Smooth muscle cell (in vitro differentiated cells): ENCODE measurements around the gene GNAQ. TPM values are rescaled to one million over a fixed set of nuclear protein-coding genes. Genes with fewer than 3 reads are reported as not detected.

ENCODE experiments used
- DNase-seq: peaks from one replicate; lab custom pipeline; 2025; ENCODE audit not compliant: unreplicated experiment; lab: John Stamatoyannopoulos, UW
- H2AFZ ChIP-seq: fragments of 200-600 bp; sonication (generic); 2 replicates; pipeline ENCODE4 v1.6.0; 2016; ENCODE audit warnings: antibody characterized with exemption, low read depth, mild to moderate bottlenecking
- H3F3A ChIP-seq: fragments of 200-600 bp; sonication (generic); 2 replicates; pipeline ENCODE4 v1.6.0; 2017; ENCODE audit warnings: antibody characterized with exemption, low read depth
- H3K27ac ChIP-seq: fragments of 200-600 bp; sonication (generic); 2 replicates; pipeline ENCODE4 v1.5.1; 2016; ENCODE audit warnings: low read depth, mild to moderate bottlenecking
- H3K27me3 ChIP-seq: fragments of 200-600 bp; sonication (generic); 2 replicates; pipeline ENCODE4 v1.6.1; 2016; ENCODE audit warnings: low read depth, mild to moderate bottlenecking
- H3K36me3 ChIP-seq: fragments of 200-600 bp; sonication (generic); 2 replicates; pipeline ENCODE4 v1.5.1; 2016; ENCODE audit warnings: low read depth
- H3K4me1 ChIP-seq: fragments of 200-600 bp; sonication (generic); 2 replicates; pipeline ENCODE4 v1.5.1; 2016; ENCODE audit warnings: low read depth
- H3K4me2 ChIP-seq: fragments of 200-600 bp; sonication (generic); 2 replicates; pipeline ENCODE4 v1.6.0; 2016; ENCODE audit warnings: mild to moderate bottlenecking
- H3K4me3 ChIP-seq: fragments of 200-600 bp; sonication (generic); 2 replicates; pipeline ENCODE4 v1.5.1; 2016; ENCODE audit warnings: mild to moderate bottlenecking
- H3K79me2 ChIP-seq: fragments of 200-600 bp; sonication (generic); 2 replicates; pipeline ENCODE4 v1.6.0; 2016; ENCODE audit warnings: low read depth, mild to moderate bottlenecking
- H3K9ac ChIP-seq: fragments of 200-600 bp; sonication (generic); 2 replicates; pipeline ENCODE4 v1.6.0; 2016; ENCODE audit warnings: low read depth
- H3K9me3 ChIP-seq: fragments of 200-600 bp; sonication (generic); replicated peaks from 2 replicates; pipeline ENCODE4 v1.5.1; 2016; ENCODE audit warnings: low read depth
- H4K20me1 ChIP-seq: fragments of 200-600 bp; sonication (generic); 2 replicates; pipeline ENCODE4 v1.6.0; 2016; ENCODE audit warnings: low read depth
- WGBS: methylation state at CpG from one replicate; pipeline ENCODE4 v1.1.7; 2016; ENCODE audit warnings: low lambda C conversion rate; 5-methylcytosine and 5-hydroxymethylcytosine counted together
- polyA plus RNA-seq: library from polyadenylated mRNA; unstranded; fragments of >200 nt; fragmentation: Nextera tagmentation; extraction: Ambion mirVana; gene quantifications from 2 replicates; pipeline ENCODE4 v1.2.1, GENCODE V29; 2016
- total RNA-seq: library from RNA; depleted of rRNA; stranded (reverse); fragments of >200 nt; gene quantifications from 2 replicates; pipeline ENCODE4 v1.2.3, GENCODE V29; 2014
- TF ChIP-seq, protein P1 (sequence below): fragments of 200-600 bp; sonication (generic); IDR thresholded peaks from 2 replicates; pipeline ENCODE4 v1.5.1; 2017; ENCODE audit warnings: borderline replicate concordance, mild to moderate bottlenecking, antibody characterized with exemption; ENCODE audit not compliant: insufficient read depth, poor library complexity, severe bottlenecking

The GNAQ gene
- total and polyA plus RNA-seq, 2 experiments from 2014 or later: 12.5 to 41.4 TPM

DNA sequence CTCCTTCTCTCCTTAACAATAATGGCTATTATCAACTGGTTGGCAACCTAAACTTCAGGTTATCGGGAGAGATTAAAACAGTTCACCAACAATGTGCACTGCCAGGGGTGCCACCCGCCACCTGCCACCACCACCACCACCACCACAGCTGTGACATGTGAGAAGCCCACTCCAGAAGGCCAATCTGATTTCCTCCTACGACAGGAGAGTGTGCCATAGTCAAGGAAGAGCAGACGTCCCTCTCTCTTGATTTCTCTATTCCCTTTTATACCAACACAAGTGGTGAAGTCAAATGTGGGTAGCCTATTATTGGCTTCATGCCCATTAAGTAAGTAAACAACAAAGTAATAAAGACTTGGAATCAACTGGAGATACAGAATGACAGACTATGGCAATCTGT, 22.4 kb downstream of the GNAQ start:
- Histone ChIP-seq H3K9me3 (no peaks in the 10 kb centered on the region), H3K27me3 (no peaks in the 10 kb centered on the region), H3F3A (peaks cover 3% of the 10 kb centered on the region), H3K27ac (no peak overlapping the region), H3K4me2 (no peak overlapping the region), H3K9ac (no peak overlapping the region), H3K4me3 (no peak overlapping the region), H3K36me3 (no peaks in the 10 kb centered on the region), H3K4me1 (peaks cover 8% of the 10 kb centered on the region), H4K20me1 (peaks cover 99% of the 10 kb centered on the region), H3K79me2 (peaks cover 95% of the 10 kb centered on the region), H2AFZ (no peak overlapping the region)
- no peak for DNase-seq
- WGBS: 97% methylated on average over 4 of the region's 4 CpGs
- TF ChIP-seq, protein P1, sequence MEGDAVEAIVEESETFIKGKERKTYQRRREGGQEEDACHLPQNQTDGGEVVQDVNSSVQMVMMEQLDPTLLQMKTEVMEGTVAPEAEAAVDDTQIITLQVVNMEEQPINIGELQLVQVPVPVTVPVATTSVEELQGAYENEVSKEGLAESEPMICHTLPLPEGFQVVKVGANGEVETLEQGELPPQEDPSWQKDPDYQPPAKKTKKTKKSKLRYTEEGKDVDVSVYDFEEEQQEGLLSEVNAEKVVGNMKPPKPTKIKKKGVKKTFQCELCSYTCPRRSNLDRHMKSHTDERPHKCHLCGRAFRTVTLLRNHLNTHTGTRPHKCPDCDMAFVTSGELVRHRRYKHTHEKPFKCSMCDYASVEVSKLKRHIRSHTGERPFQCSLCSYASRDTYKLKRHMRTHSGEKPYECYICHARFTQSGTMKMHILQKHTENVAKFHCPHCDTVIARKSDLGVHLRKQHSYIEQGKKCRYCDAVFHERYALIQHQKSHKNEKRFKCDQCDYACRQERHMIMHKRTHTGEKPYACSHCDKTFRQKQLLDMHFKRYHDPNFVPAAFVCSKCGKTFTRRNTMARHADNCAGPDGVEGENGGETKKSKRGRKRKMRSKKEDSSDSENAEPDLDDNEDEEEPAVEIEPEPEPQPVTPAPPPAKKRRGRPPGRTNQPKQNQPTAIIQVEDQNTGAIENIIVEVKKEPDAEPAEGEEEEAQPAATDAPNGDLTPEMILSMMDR: no peak

DNA sequence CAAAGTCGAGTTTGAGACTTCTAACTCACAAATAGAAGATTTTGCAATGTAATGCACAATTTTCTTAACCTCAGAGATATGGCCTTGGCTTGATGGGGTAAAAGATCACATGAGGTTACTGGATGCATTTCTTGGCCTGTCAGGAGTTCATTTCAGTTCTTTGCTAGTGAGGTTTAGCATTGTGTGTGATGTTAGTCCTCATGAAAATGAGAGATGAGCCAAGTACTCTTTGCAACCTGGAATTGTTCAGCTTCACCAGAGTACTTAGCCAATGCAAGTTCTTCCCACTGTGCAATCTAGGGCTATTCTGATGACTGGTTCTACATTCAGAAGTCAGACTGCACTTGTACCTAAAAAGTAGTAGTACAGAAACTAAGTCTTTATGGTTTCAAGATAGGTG, 24.9 kb downstream of the GNAQ start:
- no peak overlapping the region for H3K27ac ChIP-seq
- peaks cover 18% of the 10 kb centered on the region for H3F3A ChIP-seq
- H3K27me3 ChIP-seq: no peaks in the 10 kb centered on the region
- WGBS: 90% methylated on average over 1 of the region's 1 CpG
- H2AFZ ChIP-seq: no peak overlapping the region
- no peak overlapping the region for H3K4me3 ChIP-seq
- H3K4me1 ChIP-seq: peaks cover 16% of the 10 kb centered on the region
- H3K4me2 ChIP-seq: no peak overlapping the region
- H3K9ac ChIP-seq: no peak overlapping the region
- DNase-seq: no peak
- H3K79me2 ChIP-seq: peaks cover 94% of the 10 kb centered on the region
- H3K36me3 ChIP-seq: no peaks in the 10 kb centered on the region
- H3K9me3 ChIP-seq: no peaks in the 10 kb centered on the region
- TF ChIP-seq, protein P1: no peak
- H4K20me1 ChIP-seq: peaks cover 99% of the 10 kb centered on the region

DNA sequence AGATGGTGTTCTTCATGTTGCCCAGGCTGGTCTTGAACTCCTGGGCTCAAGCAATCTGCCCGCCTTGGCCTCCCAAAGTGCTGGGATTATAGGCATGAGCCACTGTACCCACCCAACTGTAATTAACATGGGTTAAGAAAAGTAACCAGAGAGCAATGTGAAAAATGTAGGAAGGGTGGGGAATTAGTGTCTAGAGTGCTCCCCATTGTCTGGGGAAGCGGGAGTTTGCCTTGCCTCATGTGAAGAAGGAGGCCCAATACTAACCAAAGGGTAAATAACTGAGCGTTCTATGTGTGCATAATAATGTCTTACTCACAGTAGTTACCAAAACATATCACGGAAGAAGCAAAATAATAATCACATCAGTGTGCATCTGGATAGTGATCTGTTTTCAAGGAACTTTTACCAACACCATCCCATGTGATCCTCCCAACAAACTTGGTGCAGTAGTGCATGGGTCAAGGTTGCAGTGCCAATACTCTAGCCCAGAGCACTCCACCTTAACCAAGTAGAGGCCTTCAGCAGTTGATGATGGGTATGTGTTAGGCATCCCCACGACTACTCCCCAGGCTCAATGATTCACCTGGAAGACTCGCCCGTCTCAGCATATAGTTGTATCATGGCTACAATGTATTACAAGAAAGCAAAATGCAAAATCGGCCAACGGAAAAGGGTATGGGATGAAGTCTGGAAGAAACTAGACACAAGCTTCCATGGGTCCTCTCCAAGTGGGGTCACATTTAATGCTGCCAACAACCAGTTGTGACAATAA, 26.2 kb downstream of the GNAQ start:
- TF ChIP-seq, protein P1: no peak
- Histone ChIP-seq H3K9me3 (no peaks in the 10 kb centered on the region), H3K4me2 (no peak overlapping the region), H2AFZ (no peak overlapping the region), H3K79me2 (peaks cover 94% of the 10 kb centered on the region), H3K9ac (no peak overlapping the region), H3K36me3 (no peaks in the 10 kb centered on the region), H3K27ac (no peak overlapping the region), H4K20me1 (peaks cover 99% of the 10 kb centered on the region), H3K27me3 (no peaks in the 10 kb centered on the region), H3F3A (peaks cover 21% of the 10 kb centered on the region), H3K4me1 (peaks cover 7% of the 10 kb centered on the region), H3K4me3 (no peak overlapping the region)
- WGBS: 95% methylated on average over 9 of the region's 9 CpGs
- no peak for DNase-seq
